ENCODE data around the gene HTR5A.

The HTR5A gene

GRCh38 chr7:155103839-155104238 is 33.7 kb downstream of the HTR5A start:
- TF ChIP-seq FOXM1 (IDR thresholded peaks at IDR 0.05; ENCODE audit: borderline replicate concordance, low read depth) (no peak), TAF1 (IDR thresholded peaks at IDR 0.05; ENCODE audit: low read depth) (no peak), NFIC (IDR thresholded peaks at IDR 0.05) (no peak), REST (IDR thresholded peaks at IDR 0.05; ENCODE audit: low read depth) (no peak), YY1 (IDR thresholded peaks at IDR 0.05; ENCODE audit: low read depth) (no peak), RAD21 (IDR thresholded peaks at IDR 0.05; ENCODE audit: low read depth) (no peak), CREB1 (IDR thresholded peaks at IDR 0.05; ENCODE audit: low read depth) (no peak), CEBPB (IDR thresholded peaks at IDR 0.05) (no peak)

GRCh38 chr7:155104913-155105312 is 34.8 kb downstream of the HTR5A start:
- TF ChIP-seq MAX (IDR thresholded peaks at IDR 0.05): no peak
- TF ChIP-seq TAF1 (IDR thresholded peaks at IDR 0.05; ENCODE audit: low read depth): no peak
- TF ChIP-seq TCF12 (IDR thresholded peaks at IDR 0.05; ENCODE audit: low read depth): no peak
- no peak for TF ChIP-seq REST (IDR thresholded peaks at IDR 0.05; ENCODE audit: low read depth)
- no peak for TF ChIP-seq CEBPB (IDR thresholded peaks at IDR 0.05)
- TF ChIP-seq USF1 (IDR thresholded peaks at IDR 0.05): no peak
- no peak for TF ChIP-seq EP300 (IDR thresholded peaks at IDR 0.05; ENCODE audit: borderline replicate concordance)
- no peak for TF ChIP-seq TEAD4 (IDR thresholded peaks at IDR 0.05)
- no peak for TF ChIP-seq NFIC (IDR thresholded peaks at IDR 0.05)
- no peak for TF ChIP-seq FOXM1 (IDR thresholded peaks at IDR 0.05; ENCODE audit: borderline replicate concordance, low read depth)
- no peak for TF ChIP-seq EGR1 (IDR thresholded peaks at IDR 0.05)
- TF ChIP-seq RAD21 (IDR thresholded peaks at IDR 0.05; ENCODE audit: low read depth): no peak
- no peak for TF ChIP-seq CREB1 (IDR thresholded peaks at IDR 0.05; ENCODE audit: low read depth)
- TF ChIP-seq ZBTB7A (IDR thresholded peaks at IDR 0.05; ENCODE audit: low read depth): no peak
- no peak for TF ChIP-seq YY1 (IDR thresholded peaks at IDR 0.05; ENCODE audit: low read depth)

- TF ChIP-seq TAF1 (IDR thresholded peaks at IDR 0.05; ENCODE audit: low read depth) (no peak), CREB1 (IDR thresholded peaks at IDR 0.05; ENCODE audit: low read depth) (no peak), TCF12 (IDR thresholded peaks at IDR 0.05; ENCODE audit: low read depth) (no peak), RAD21 (IDR thresholded peaks at IDR 0.05; ENCODE audit: low read depth) (no peak), ZBTB7A (IDR thresholded peaks at IDR 0.05; ENCODE audit: low read depth) (no peak), FOXM1 (IDR thresholded peaks at IDR 0.05; ENCODE audit: borderline replicate concordance, low read depth) (no peak), REST (IDR thresholded peaks at IDR 0.05; ENCODE audit: low read depth) (no peak), MAX (IDR thresholded peaks at IDR 0.05) (no peak), CEBPB (IDR thresholded peaks at IDR 0.05) (no peak), NFIC (IDR thresholded peaks at IDR 0.05) (no peak)
These were observed 36.2 kb downstream of the HTR5A start for GRCh38 chr7:155106356-155106755.

- TF ChIP-seq NFIC (IDR thresholded peaks at IDR 0.05) (no peak), TEAD4 (IDR thresholded peaks at IDR 0.05) (no peak), MAX (IDR thresholded peaks at IDR 0.05) (no peak), USF1 (IDR thresholded peaks at IDR 0.05) (no peak), TAF1 (IDR thresholded peaks at IDR 0.05; ENCODE audit: low read depth) (no peak), REST (IDR thresholded peaks at IDR 0.05; ENCODE audit: low read depth) (no peak), TCF12 (IDR thresholded peaks at IDR 0.05; ENCODE audit: low read depth) (no peak), CREB1 (IDR thresholded peaks at IDR 0.05; ENCODE audit: low read depth) (no peak), EP300 (IDR thresholded peaks at IDR 0.05; ENCODE audit: borderline replicate concordance) (no peak), ZBTB7A (IDR thresholded peaks at IDR 0.05; ENCODE audit: low read depth) (no peak), FOXM1 (IDR thresholded peaks at IDR 0.05; ENCODE audit: borderline replicate concordance, low read depth) (no peak), YY1 (IDR thresholded peaks at IDR 0.05; ENCODE audit: low read depth) (no peak)
These were observed 37.0 kb downstream of the HTR5A start for GRCh38 chr7:155107126-155107525.
